GM12891 (cell line): Measurements from ENCODE around the gene EIF3I.
A peak's percentile ranks its signal among the peaks of the same experiment; 100 is the strongest.

ENCODE experiments used
- POLR2A ChIP-seq: IDR thresholded peaks from 2 replicates; pipeline ENCODE4 v1.6.1; 2011; ENCODE audit warnings: low read depth, low read length, control low read depth
- POLR2AphosphoS5 ChIP-seq: IDR thresholded peaks from 2 replicates; pipeline ENCODE4 v1.6.1; 2011; ENCODE audit warnings: low read depth, low read length, control low read depth
- TAF1 ChIP-seq: IDR thresholded peaks from 2 replicates; pipeline ENCODE4 v1.6.1; 2011; ENCODE audit warnings: low read depth, low read length, control low read depth

DNA sequence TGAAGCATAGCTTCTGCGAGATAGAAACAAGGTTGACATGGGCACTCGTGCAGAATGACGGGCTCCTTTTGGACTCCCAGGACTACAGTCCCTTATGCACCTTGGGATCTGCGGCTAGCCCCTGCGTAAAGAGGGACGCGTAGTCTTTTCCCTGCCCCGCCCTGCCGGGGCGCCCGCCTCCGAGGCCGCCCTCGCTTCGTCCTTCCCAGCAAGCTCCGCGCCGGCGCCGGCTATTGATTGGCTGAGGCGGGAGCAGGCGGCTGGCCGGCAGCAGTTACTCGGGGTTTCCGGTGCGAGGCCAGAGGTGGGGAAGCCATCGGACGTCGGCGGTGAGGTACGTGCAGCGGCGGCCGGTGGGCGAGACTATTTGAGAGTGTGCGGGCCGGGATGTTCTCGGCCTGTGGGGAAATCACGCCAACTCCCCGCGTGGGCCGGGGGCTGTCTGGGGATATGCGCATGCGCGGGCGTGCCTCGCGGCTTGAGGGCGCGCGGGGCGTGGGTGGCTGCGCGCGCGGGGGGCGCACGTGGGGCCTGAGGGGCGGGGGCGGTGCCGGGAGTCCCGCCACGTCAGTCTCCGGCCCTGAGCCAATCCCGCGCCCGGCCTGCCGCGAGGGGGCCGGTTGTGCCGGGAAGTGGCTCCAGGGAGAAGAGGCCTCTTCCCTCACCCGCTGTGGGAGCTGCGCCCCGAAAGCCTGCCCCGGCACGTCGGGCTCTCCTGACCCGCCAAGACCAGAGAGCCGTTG lies 42.6 kb upstream of the EIF3I start, which contains the start of gene TXLNA:
- TF ChIP-seq POLR2A (peak; percentile 86), TAF1 (peak; percentile 59; the same call in 1 of the 2 replicates), POLR2AphosphoS5 (peak; percentile 95)
